CD4-positive, alpha-beta T cell treated with Interleukin-12 subunit alpha and Interleukin-12 subunit beta, for 1 hour (primary cell): ENCODE data around the gene SLC6A7.

Experiments
- DNase-seq: peaks from one replicate; pipeline ENCODE4 v3.0.0-alpha.2; 2020

The SLC6A7 gene

DNA sequence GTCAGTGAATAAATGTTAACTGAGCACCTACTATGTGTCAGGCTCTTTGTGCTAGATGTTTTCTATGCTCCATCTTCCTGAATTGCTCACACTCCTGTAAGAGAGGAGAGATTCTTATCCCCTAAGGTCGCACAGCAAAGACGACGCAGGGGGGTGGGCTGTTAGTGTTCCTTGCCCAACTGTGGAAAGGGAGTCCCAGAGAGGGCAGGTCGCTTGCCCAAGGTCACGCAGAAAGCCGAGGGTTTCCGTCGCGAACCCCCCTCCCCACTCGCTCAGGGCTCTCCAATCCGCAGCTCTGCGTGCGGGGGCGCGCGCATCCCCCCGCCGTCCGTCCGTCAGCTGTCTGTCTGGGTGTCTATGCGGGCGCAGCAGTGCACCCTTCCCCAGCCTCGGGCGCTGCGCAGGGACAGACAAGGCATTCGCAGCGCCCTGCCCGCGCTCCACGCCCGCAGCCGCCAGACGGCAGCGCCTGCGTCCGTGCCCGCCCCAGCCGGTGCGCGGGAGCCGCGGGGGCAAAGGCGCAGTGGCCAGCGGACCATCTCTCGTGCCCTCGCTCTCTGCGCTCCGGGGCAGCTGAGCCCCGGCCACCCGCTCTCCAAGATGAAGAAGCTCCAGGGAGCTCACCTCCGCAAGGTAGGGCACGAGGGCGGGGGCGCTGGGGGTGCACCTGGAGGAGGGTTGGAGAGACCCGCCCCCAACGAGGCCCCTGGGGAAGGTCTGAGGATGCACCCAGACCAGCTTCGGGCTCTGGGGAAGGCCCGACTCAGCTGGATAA is at the start of gene SLC6A7:
Gene SLC6A7, plus strand, starts transcription at position 335 of the 775 bp plus-strand sequence. Its CDS starts 266 bp downstream, at position 601.
- DNase-seq = no peak

DNA sequence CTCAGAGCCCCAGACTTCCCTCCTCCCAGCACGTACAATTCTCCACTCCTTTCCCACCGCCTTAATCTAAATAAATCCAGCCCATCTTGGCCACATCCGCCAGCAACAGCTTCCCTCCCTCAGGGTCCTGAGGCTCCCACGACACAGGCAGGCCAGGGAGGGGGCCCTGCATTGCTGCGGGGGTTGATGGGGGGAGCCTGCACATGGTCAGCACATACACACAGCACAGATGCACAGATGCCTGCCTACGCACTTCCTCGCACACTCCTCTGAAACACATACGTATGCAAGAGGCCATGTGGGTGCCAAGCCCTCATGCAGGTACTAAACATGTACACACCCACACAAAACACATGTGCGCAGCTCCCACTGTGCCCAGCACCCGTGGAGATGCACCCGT is 49.0 kb upstream of the SLC6A7 start:
- DNase-seq = no peak

DNA sequence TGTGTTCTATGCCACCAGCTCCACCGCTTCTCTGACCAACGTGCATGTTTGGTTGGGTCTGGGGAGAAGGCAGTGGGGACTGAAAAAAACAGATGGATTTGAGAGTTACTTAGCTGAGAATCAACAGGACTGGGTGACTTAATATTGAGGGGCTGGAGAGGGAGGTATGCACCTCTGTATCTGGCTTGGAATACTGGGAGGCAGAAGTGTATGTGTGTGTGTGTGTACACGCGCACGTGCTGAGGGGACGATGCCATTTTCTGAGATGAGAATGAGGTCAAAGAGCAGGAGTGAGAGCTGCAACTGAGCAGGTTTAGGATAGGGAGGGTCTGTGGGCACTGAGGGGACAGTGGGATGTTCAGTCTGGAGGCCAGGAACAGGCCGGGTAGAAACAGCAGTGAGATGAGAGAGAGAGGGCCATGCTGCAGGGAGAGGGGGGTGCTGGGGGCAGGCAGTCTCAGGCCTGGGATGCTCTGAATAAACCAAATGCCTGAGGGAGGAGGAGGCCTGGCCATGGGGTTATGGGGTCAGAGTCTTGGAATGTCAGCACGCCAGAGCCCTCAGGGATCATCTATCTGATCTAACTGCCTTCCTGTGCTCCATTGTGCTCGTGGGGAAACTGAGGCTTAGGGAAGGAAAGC is 48.2 kb upstream of the SLC6A7 start:
- DNase-seq = no peak

DNA sequence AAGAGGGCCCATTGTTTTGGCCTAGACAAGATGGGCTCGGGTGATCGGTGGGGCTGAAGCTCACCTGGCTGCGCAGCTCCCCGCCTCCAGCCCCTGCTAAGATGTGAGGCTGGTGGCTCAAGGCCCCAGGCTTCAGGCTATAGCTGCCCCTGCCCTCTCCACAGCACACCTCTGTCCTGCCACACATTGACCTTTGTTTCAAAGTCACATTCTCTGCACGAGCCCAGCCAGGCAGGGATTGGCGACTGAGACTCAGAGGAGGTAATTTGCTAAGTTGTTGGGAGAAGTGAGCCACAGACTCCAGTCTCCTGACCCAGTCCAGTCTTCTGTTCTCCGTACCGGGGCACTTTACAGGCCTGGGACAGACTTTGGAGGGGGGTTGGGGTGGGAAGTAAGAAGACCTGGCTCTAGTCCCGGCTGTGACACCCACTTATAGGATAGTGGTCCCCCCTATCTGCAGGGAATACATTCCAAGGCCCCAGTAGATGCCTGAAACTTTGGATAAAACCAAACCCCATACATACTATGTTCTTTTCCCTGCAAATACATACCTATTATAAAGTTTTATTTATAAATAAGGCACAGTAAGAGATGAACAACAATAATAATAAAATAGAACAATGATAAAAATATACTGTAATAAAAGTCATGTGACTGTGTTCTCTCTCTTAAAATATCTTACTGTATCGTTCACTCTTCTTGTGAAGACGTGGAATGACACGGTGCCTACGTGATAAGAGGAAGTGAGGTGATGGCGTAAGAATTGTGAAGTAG is 47.5 kb upstream of the SLC6A7 start:
- no peak for DNase-seq

DNA sequence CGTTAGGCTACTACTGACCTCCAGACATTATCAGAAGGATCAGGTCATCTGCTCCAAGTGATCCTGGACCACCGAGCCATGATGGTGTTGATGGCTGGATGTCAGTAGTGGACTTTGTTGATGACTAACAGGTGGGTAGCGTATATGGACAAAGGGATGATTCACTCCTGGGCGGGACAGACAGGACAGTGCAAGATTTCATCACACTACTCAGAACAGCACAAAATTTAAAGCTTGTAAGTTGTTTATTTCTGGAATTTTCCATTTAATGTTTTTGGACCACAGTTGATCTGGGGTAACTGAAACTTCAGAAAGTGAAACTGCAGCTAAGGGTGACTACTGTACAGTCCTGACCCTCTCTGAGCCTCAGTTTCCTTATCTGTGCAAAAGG is 46.9 kb upstream of the SLC6A7 start:
- DNase-seq = no peak

DNA sequence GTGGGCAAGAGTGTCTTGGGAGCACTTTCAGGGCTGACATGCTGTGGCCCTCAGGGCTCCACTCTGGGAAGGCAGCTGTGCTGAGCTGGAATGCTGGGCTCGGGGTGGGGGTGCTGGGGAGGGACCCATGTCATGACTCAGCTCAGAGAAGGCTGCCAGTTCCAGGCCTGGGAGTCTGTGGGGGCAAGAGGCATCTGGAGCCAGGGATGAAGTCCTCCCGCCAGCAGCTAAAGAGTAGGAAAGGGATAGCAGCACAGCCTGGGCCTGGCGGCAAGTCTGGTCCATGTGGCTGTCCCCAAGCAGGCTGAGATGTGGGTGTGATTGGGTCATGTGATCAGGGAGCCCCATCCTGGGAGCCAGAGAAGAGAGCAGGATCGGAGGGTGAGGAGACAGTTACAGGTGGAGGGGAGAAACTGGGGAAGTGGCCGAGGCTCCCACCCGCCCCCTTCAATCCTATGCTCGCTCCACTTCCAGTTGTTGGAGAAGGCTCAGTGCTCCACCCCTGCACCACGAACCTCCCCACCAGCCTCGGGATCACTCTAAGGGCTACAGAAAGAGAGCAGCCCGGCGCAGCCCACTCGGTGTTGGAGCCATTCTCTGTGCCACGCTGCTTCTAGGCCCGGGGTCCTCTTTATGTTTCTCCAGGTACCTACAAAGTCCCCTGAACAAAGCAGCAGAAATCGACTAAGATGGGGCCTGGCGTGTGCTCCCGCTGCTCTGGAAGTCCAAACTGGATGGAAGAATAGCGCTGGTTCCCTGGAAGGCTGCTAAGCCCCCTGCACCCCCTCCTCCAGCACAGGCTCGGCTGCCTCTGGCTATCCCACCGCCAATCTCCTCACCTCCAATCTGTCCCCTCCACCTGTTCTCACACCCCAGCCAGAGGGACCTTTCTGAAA is 46.3 kb upstream of the SLC6A7 start:
- no peak for DNase-seq

DNA sequence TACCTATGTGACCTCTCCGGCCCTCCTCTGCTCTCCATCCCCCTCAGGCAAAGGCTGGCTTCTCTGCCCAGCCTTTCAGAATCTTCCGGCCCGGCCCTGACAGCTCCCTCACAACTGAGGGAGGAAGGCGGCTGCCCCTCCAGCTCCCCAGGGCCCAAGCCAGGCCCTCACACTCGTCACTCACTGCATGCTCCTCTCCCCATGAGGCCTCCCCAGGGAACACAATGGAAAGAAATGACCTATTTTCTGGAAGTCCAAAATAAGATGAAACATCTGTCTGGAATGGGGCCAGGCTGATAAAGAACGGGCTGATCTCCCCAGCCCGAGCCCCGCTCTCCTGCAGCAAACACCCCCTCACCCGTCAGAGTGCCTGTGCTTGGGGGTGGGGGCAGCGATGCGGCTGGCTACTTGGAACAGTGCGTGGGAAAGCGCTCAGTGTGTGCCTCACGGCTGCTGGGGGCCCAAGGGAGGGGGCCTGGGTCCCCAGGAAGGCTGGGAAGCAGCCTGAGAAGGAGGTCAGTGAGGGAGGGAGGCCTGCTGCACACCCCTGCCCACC is 45.5 kb upstream of the SLC6A7 start:
- DNase-seq = no peak

DNA sequence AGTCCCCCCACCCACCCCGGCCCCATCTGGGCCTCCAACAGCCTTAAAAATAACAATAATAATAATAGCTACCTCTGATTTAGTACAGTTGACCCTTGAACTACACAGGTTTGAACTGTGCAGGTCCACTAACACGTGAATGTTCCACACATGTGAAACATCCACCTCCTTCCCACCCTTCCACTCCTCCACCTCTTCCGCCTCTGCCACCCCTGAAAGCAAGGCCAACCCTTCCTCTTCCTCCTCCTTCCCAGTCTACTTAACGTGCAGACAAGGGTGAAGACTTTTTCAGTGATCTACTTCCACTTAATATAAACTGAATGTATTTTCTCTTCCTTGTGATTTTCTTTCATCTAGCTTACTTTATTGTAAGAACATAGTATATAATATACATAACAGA is 45.0 kb upstream of the SLC6A7 start:
- no peak for DNase-seq

DNA sequence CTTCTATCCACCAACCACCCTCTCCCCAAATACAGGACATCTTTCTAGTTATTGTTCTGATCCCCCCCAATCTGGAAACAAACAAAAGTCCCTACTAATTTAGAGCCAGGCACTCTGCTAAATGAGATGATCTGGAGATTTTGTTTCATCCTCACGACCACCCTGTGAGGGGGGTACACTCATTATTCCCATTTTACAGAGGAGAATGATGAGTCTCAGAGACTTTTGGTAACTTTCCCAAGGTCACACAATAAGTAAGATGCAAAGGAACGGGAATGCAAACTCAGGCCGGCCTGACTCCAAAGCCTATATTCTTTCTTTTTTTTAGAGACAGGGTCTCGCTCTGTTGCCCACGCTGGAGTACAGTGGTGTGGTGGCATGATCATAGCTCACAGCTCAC is 43.6 kb upstream of the SLC6A7 start:
- no peak for DNase-seq

DNA sequence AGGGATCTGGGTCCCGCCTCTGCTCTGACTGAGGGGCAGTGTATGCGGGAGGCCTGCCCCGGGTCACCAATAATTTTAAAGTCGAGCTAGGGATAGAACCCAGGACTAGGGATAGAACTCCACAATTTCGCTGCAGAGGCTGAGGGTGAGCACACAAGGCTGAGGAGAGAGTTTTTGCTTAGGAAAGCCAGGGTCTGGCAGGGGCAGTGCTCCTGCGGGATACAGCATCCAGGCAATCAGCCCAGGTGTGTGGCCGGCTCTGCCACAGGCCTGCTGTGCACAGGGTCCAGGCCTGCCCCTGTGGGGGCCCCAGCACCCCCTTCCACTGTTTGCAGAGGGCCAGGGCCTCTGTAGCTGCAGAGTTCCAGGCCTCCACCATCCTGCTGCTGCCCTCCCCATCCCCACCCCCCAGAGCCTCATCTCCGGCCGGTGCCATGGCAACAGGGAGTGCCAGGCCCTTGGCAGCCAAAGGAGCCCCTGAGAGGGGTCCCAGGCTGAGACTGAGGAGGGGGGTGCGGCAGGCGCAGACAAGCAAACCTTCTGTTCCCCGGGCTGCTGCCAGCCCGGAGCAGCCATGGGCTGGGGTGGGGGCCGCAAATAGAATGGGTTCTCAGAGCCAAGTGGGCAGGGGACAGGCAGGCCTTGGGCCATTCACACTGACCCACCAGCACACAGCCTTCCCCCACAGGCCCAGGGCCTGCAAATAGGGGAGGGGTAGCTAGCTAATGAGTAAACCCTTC is 42.8 kb upstream of the SLC6A7 start:
- DNase-seq = no peak

DNA sequence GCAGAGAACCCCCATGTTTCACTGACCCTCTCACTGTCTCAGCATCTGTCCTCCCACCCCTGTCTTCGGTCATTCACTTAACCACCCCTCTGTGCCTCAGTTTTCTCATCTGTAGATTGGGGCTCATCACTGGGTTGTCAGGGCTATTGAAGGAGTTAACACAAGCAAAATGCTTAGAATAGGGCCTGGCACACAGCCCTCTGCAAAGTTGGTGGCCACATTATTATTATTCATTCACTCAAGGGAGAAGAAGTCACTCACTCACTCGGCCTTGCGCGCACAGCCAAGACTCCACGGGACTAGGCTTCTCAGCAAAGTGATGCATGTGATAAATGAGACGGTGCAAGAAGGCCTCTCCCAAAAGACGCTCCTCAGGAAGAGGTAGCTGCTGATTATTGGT is 42.2 kb upstream of the SLC6A7 start:
- no peak for DNase-seq

DNA sequence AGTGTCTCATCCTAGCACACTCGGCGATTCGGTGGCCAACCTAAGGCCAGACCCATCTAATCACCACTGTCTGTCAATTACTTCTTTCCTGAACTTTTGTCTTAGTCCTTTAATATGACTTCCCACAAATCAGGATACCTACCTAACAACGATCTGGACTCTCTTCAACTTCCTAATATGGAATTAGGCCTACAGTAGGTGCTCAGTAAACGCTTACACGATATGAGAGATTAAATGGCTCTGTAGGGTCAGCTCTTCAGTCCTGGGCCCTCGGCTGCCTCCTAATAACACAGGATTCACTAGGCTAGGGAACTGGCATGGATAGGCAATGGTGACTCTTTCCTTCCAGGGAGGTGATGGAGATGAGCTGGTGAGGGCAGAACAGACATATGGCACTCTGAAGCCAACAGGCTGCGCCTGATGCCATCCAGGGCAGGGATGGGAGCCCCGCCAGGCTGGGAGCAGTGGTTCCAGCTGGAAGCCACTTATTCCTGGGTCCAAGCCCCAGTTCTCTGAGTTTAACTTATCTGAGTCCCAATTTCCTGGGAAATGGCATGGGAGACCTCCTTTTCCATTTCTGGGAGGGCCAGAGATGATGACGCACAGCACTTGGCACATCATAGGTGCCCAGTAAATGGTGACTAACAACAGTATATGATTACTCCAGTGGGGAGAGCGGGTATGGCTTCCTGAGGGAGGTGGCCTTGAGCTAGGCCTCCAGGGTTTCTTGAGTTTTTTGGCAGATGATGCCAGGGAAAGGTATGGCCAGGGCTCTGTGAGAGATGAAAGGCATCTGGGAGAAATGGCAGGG is 41.5 kb upstream of the SLC6A7 start:
- DNase-seq = no peak

DNA sequence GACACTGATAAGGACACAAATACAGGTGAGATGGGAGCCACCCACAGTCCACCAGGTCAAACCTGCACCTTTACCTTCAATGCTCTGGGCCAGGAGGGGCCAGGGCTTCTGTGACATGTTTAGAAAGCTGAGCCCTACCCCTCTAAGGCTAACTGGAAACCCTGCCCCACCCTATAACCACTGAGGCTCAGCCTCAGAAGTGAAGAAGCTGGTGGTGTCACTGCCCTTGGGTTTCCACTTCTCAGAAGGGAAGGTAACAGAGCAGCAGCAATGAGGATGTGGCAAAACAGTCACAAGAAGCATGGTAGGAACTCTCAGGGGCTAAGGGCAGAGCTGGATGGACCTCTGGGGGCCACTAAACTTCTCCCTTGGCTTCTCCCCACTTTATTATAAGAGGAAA is 40.2 kb upstream of the SLC6A7 start:
- DNase-seq = no peak

DNA sequence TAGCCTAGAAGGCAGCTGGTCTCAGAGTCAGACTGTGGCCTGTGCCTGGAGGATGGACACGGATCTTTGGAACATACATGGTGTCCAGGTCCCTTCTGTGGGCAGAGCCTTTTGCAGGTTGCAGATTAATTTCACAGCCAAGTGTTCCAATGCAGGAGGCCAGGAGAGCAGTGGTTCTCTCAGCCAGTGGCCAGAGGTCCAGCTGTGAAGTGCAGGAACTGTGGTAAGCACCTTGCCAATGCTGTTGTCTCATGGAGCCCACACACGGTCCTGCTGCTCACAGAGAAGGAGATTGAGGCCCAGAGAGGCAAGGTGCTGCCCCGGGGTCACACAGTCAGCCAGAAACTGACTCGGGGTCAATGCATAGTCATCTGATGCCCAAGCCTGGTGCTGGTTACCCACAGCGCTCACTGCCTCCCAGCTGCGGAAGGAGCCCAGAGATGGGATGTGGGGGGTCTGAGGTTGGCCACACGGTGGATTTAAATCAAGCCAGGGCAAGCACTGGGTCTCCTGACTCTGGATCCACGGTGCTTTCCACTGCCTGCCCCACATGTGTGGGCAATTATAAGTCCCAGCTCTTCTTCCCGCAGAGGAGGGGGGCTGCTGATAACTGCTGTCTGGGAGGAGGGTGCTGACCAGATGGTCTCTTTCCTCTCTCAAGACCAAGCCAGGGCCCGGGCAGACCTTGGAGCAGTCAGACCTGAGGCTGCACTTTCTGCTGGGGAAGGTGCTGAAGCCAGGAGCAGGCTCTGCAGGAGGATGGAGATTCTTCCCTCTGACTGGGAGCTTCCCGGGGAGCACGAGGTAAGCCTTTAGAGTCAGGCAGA is 37.0 kb upstream of the SLC6A7 start:
- no peak for DNase-seq

DNA sequence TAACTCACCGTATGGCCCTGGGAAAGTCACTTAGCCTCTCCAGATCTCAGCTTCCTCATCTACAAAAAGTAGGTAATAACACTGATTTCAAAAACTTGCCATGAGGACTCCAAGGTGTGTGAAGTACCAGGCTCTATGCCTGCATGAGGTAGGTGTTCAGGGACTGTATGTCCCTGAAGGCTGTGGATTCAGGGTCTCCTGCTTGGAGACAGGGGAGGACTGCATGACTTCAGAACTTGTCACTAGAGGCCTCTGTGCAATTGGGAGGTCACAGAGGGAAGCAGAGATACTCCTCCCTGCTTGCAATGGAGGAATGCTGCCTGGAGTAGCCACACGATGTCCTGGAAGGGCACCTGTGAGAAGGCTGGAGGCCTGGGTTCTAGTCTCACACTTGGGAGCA is 36.4 kb upstream of the SLC6A7 start:
- DNase-seq = no peak

DNA sequence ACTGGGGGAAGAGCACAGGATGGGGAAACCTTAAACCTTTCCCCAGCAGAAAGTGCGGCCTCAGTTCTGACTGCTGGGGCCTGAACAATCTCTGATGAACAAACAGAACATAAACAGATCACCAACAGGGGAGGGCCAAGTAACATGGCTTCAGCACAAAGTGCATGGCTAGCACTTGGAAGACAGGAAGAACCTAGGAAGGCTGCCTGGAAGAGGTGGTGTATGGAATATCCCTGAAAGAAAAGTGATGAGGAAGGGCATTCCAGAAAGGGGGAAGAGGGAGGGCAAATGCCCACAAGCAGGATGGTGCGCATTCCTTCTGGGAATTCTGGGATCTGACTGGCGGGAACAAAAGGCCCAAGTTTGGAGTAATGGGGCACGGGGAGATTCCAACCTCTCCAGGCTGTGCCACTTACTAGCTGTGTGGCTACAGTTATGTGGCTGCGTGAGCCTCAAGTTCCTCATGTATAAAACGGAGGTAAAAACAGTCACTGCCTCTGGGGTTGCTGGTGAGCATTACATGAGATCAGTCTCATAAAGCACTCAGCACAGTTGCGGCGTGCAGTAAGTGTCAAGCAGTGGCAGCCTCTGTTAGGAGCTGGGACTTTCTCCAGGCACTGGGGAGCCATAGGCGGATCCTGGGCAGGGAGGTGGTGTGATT is 35.8 kb upstream of the SLC6A7 start:
- DNase-seq = no peak

DNA sequence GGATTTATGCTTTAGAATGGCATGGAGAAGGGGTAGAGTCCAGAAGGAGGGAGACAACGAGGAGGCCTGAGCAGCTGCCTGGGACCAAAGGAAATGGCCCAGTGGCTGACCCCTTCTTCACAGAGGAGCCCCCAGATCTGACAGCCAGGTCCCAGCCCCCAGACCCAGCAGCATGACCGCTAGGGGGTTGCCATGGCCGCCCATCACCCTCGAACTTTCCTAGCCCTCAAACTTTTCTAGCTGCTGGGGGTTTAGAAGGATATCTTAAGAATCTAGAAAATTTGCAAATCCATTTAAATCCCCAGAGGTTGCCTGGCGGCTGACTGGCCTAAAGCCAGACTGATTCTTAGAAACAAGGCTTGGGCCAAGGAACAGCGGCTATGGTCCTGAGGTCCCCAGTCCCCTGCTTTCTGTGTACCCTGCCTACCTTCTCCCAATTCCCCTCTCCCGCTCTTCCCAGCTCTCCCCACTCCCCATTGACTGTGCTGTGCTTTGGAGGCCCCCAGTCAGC is 35.2 kb upstream of the SLC6A7 start:
- no peak for DNase-seq

DNA sequence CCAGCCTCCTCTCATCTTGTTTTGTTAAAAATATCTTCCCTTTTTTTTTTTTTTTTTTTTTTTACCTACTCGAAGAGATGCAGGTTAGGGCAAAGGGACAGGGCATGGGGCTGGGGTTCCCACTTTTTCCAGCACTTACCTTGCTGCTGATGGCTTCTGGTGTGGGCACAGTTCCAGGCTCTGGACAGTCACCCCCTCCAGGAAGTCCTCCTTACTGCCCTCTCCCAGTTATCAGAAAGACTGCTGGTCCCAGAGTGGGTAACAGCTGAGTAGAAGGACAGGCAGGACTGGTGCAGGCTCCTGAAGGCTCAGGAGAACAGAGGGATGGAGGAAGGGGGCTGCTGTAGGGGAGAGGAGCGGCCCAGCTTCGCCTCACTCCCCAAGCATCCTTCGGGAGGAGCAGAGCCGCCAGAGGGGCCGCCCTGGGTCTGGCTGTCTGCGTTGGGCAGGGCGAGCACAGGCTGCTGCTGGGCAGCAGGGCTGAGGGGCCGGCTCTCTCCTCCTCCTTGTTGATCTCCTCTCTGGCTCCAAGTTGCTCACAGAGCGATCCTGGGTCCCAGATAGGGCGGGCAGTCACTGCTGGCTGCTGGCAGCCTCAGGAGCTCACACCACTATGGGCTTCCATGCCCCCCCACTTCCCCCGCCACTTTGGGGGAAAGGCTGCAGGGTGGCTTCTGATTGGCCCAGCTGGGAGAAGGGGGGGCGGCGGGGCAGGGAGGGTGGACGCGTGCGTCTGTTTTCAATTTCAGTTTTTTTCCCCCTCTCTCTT is 34.4 kb upstream of the SLC6A7 start, which contains the start of gene PDGFRB:
Gene PDGFRB, minus strand, starts transcription at position 588 of the 769 bp plus-strand sequence. CDS start 18,798 bp downstream, outside the sequence.
- peak; percentile 49 for DNase-seq
